Neural cell (in vitro differentiated cells): ENCODE measurements around the gene PYDC1.

Source experiments
- CTCF ChIP-seq: fragments of 450-650 bp; IDR thresholded peaks from 2 replicates; pipeline ENCODE4 v1.5.1; 2014; ENCODE audit warnings: antibody characterized with exemption, mild to moderate bottlenecking, moderate library complexity; ENCODE audit not compliant: poor library complexity, severe bottlenecking
- EZH2 ChIP-seq: fragments of 200-600, 300-800 bp; shearing (Covaris generic), sonication (generic); IDR thresholded peaks from 2 replicates; pipeline ENCODE4 v1.6.1; 2014; ENCODE audit warnings: antibody characterized with exemption, low read length, borderline replicate concordance, mild to moderate bottlenecking; ENCODE audit not compliant: insufficient read depth, poor library complexity, severe bottlenecking
- MXI1 ChIP-seq: fragments of 450-650 bp; conservative IDR thresholded peaks from 2 replicates; pipeline ENCODE4 v1.6.1; 2014; ENCODE audit warnings: antibody characterized with exemption, mild to moderate bottlenecking; ENCODE audit not compliant: poor library complexity, severe bottlenecking
- POLR2AphosphoS5 ChIP-seq: IDR thresholded peaks from 2 replicates; pipeline ENCODE4 v1.6.1; 2012
- REST ChIP-seq: IDR thresholded peaks from 2 replicates; pipeline ENCODE4 v1.6.1; 2012; ENCODE audit warnings: borderline replicate concordance
- TAF1 ChIP-seq: IDR thresholded peaks from 2 replicates; pipeline ENCODE4 v1.6.1; 2012; ENCODE audit warnings: low read depth

- TF ChIP-seq CTCF = no peak
- TF ChIP-seq REST = no peak
- TF ChIP-seq POLR2AphosphoS5 = no peak
- no peak for TF ChIP-seq EZH2
- no peak for TF ChIP-seq MXI1
- TF ChIP-seq TAF1 = no peak
Measured at GRCh38 chr16:31223044-31223443, 6.1 kb upstream of the PYDC1 start.
